GM21390 (cell line): Measurements from ENCODE around the gene CD80.
A peak's percentile ranks its signal among the peaks of the same experiment; 100 is the strongest.
"Not testable (repeated sequence)": the region's sequence is repeated elsewhere in the genome, so short reads cannot be mapped to it uniquely, and the experiment has no call there.

Source experiments
- ATAC-seq: cut with Tn5 transposase; IDR thresholded peaks from one replicate; pipeline ENCODE4 v1.9.1; 2021; ENCODE audit not compliant: unreplicated experiment

CD80 gene

GRCh38 chr3:119585208-119585607, 25.8 kb upstream of the CD80 start:
- no peak for ATAC-seq

DNA sequence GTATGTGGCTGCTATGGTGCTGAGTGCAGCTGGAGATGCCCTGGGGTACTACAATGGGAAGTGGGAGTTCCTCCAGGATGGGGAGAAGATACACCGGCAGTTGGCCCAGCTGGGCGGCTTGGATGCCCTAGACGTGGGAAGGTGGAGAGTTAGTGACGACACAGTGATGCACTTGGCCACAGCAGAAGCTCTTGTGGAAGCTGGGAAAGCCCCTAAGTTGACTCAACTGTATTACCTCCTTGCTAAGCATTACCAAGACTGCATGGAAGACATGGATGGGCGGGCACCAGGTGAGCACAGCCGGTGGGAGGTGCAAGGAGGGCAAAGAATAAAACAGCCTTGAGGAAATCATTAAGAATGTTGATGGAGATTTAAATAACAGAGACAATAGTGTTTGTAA, 22.8 kb upstream of the CD80 start:
- no peak for ATAC-seq

DNA sequence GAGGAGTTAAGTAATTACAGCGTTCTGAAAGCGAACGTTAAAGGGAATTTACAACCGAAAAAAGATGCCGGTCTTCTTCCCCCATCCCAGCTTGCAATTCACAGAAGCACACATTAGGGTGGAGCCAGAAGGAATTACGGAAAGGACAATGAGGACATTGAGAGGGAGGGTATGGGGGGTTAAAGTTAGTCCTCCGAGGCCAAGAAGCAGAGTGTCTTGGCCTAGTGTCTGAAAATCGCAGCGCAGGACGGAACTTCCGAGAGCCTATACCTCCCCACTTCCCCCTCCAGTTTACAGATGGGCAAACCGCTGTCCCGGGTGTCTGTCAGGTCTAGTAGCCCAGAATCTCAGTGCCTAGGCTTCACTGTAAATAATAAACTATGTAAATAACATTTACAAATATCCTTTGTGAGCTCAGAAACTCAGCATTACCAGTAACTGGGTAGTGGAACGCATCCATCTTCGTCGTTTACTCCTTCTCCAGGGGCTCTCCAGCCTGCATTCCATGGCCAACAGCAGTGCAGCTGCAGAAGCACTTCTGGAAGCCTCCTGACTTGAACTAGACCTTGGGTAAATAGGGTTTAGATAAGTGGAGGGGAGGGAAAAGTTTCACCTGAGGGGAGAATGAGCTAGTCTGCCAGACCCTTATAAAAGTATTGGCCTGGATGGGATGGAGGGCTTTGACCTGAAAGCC, 20.8 kb upstream of the CD80 start:
- peak; percentile 67 for ATAC-seq

DNA sequence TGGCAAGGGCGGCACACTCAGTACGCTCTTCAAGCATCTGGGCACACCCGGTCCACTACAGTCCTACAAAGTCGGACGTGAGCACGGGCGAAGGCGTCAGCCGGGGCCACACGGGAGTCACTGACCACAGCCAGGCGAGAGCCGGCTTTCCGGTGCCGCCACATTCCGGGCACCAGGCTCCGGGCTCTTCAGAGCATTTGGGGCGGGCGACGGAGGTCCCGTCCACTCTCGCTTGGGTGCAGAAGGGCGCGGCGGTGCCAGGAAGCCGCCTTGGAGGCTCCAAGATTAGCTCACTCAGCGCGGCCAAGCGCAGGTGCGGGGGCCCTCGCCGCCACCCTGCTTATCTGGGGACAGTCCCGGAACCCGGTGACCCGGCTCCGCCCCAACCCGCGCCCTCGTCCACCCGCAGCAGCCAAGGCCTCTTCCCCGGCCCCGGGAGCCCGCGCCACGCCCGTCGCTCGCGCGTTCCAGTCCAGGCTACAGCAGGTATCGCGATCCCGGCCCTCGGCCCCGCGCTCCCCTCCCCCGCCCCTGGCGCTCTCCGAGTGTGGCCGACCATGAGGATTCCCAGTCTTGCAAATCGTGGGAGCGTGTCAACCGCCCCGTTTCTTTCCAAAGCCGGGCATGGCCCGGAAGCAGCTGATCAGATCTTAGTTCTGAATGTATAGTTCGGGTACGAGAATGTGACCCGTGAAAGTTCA, 20.1 kb upstream of the CD80 start, which contains the start of gene ADPRH:
Gene ADPRH, plus strand, starts transcription at position 127 of the 701 bp plus-strand sequence. CDS start 2,678 bp downstream, outside the sequence.
- ATAC-seq = peak; percentile 61

DNA sequence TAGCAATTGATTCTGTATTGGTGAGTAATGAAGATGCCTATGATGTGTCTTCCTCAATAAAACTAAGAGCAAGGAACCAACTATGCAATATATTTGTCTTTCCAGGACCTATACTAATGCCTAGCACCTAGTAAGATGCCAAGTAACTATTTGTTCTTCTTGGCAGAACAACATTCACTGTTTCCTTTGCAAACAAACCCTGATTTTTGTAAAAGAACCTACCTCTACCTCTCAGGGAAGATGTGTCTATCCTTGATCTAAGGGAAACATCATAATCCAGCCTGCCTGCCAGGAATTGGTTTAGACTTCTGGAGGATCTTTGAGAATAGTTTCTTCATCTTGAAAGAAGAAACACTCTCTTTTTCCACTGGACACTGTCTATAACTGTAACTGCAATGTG, 16.1 kb upstream of the CD80 start:
- no peak for ATAC-seq

- ATAC-seq = no peak
Measured at GRCh38 chr3:119571688-119572087, 12.3 kb upstream of the CD80 start.

DNA sequence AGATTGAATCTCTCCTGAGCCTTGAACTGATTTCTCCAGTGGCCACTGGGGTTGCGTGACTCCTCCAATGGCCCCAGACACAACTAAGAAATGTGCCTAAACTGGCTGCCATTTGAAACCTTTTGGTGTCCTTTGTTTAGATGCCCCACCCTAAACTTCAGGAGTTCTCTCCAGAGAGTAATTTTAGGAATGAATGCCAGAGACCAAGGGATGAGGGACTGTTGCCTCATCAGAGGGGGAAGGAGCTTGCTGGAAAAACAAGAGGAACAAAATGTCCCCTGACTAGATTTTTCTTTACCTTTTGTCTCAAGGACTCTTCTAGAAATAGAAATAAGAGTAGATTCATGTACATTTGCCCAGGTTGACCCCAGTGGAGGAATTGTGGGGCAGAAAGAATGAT, 11.8 kb upstream of the CD80 start:
- ATAC-seq = no peak

DNA sequence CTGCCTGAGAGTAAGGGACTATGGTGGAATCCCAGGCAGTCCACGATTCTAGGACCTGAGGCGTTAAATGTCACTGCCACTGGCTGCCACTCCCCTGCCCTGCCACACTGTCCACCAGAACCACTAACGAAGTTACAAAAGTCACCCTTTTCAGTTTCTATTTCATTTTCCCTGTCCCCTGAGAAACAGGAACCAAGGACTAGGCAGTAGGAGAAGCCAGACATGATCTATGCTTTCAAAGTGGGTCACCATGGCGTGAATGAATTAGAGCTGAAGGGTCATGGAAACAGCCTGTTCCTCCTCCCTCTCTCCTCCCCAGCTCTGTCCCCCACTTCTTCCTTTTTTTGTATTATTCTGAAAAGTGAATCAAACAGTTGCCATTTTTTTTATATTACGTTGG, 10.8 kb upstream of the CD80 start:
- no peak for ATAC-seq

DNA sequence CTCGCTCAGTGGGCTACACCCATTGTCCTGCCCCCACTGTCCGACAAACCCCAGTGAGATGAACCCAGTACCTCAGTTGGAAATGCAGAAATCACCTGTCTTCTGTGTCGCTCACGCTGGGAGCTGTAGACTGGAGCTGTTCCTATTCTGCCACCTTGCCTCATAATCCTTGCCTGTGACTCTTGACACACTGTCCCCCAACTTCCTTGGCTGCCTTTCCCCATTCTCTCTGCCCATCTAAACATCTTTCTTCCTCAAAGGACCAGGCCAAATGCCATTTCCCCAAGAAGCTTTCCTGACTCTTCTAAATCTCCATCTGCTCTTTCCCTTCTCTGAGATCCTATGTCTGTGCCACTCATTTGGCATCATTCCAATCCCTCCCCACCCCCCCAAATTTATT, 9.7 kb upstream of the CD80 start:
- no peak for ATAC-seq

- ATAC-seq = not testable (repeated sequence)
Measured at GRCh38 chr3:119563334-119563733, 3.9 kb upstream of the CD80 start.

GRCh38 chr3:119562307-119562961, 3.0 kb upstream of the CD80 start:
- peak; percentile 60 for ATAC-seq

DNA sequence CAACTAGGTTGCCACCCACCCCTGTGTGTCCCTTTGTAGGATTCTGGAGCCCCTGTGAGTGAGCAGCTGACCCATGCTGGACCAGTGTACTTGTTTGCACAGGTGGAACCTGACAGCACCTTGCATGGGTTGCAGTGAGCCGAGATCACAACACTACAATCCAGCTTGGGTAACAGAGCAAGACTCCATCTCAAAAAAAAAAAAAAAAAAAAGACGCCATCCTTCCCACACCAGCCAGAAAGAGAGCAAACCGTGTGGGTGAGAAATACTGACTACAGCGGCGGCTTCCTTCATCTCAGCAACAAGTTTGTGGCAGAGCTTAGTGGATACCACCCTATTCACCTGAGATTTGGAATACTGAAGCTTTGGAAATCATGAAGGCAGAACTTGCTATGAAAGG, 746 bp upstream of the CD80 start:
- peak; percentile 1 for ATAC-seq

DNA sequence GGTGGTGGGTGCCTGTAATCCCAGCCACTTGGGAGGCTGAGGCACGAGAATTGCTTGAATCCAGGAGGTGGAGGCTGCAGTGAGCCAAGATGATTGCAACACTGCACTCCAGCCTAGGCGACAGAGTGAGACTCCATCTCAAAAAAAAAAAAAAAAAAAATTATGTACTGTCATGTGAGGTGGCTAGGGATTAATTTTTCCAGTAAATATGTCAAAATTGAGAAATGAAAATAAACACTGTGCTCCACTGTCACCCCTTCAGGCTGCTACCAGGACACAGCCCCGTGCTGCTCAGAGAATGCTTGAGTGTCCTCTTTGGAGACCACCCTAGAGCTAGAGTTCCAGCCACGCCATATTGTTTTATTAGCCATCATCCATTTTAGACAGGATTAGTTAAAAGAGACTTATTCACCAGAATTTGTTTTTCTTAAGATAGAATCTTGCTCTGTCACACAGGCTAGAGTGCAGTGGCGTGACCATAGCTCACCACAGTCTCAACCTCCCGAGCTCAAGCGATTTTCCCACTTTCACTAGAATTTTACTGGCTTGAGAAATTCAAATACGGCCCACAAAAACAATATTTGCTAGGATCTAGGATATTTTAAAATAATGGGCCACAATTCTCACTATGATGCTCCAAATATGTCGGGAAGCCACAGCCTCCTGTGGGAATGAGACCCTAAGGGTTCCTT, 642 bp downstream of the CD80 start:
- no peak for ATAC-seq

DNA sequence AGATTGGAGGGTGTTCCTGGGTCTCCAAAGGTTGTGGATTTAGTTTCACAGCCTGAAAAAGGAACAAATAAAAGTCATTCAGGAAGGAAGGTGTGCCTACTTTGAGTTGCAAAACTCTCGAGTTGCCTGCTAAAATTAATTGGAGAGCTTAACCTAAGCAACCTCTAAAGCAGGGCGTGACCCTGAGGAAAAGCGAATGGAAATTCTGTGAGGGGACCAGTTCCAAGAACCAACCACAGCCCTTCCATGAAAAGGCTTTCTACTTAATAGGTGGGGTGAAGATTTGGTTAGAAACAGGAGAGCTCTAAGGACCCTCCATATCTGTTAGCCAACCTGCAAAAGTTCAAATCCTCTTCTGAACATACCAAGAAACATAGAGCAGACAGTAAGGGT, 1.5 kb downstream of the CD80 start:
- no peak for ATAC-seq

GRCh38 chr3:119557192-119557876, 2.1 kb downstream of the CD80 start:
- no peak for ATAC-seq

GRCh38 chr3:119555929-119556328, 3.5 kb downstream of the CD80 start:
- no peak for ATAC-seq

GRCh38 chr3:119555309-119555735, 4.1 kb downstream of the CD80 start:
- ATAC-seq = no peak

GRCh38 chr3:119553823-119554415, 5.5 kb downstream of the CD80 start:
- ATAC-seq = no peak

DNA sequence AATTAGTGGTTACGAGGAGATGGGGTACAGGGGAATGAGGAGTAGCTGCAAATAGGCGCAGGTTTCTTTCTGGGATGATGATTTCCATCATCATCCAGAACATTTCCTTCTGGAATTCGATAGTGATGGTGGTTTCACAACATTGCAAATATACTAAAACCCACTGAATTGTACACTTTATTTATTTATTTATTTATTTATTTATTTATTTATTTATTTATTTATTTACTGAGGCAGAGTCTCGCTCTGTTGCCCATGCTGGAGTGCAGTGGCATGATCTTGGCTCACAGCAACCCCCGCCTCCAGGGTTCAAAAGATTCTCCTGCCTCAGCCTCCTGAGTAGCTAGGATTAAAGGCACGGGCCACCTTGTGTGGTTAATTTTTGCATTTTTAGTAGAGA, 6.5 kb downstream of the CD80 start:
- not testable (repeated sequence) for ATAC-seq

DNA sequence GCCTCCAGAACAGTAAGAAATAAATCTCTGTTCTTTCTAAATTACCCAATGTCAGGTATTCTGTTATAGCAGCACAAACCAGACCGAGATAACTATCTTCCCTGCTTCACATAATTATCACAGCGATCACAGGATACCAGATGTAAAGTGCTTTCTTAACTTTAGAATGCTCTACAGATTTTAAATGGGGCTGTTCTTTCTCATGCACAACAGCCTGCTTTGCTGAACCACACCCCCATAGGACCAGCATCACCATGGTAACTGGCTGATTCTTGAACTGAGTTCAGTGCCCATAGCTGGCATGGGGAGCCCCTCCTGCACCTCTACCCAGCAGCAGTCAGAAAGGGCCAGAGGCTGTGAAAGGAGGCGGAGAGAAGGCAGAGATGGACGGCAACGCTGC, 7.8 kb downstream of the CD80 start:
- ATAC-seq = no peak
